Activated T-cell treated with anti-CD3 and anti-CD28 coated beads for 48 hours (primary cell): ENCODE measurements around the gene LILRB2.
"Not testable (repeated sequence)": the region's sequence is repeated elsewhere in the genome, so short reads cannot be mapped to it uniquely, and the experiment has no call there.

Source experiments
- DNase-seq: peaks from one replicate; pipeline ENCODE4 v3.0.0-alpha.2; 2020; ENCODE audit warnings: low read depth

Gene LILRB2

GRCh38 chr19:54281007-54281728 lies at the start of gene LILRB2:
Gene LILRB2 (minus strand): TSS chr19:54281110. CDS start chr19:54280496, 614 bp downstream.
- DNase-seq = no peak

DNA sequence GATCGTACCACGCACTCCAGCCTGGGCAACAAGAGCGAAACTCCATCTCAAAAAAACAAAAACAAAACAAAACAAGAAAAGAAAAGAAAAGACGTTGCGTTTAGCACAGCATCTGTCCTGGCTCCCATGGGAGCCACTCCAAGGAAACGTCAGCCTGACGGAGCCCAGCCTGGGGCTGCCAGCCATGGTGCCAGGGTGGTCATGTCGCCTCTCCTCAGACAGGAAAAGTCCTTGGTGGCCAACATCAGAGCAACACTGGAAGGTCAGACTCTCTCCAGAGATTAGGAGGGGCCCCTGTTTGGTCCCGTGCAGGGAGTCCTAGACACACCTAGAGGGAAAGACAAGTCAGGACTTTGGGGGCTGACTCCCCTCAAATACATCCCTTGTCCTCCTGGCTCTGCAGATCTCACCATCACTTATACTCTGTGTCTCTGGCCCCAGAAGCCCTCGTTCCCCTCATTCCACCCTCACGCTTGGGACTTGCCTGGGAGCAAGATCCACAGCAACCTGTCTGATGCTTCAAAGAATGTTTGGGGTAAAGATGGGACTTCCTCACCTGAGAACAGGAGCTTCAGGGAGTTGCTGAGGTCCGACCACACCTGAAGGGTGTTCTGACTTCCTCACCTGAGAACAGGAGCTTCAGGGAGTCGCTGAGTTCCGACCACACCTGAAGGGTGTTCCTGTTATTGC lies 48.7 kb upstream of the LILRB2 start:
- DNase-seq = no peak

- not testable (repeated sequence) for DNase-seq
These were observed 47.9 kb upstream of the LILRB2 start for GRCh38 chr19:54328781-54329180.

GRCh38 chr19:54325631-54326030 lies 44.7 kb upstream of the LILRB2 start:
- DNase-seq = no peak

GRCh38 chr19:54325194-54325621 lies 44.3 kb upstream of the LILRB2 start:
- peak; percentile 8 for DNase-seq

DNA sequence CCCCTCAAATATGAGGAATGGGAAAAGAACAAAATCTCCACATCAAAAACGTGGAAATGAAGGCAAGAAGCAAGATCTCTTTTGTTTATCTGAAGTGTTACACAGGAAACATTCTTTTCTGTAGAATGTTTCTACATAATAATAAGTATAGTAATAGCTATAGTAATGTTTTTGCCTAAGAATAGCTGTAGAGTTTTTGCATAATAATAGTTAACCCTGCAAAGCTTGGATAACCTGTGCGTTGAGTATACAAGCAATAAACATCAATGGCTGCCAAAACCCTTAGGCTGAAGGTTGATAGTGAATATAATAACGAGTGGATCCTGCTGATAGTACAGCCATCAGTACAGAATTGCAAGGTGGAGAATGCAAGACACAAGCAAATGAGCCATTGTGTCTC lies 43.2 kb upstream of the LILRB2 start:
- no peak for DNase-seq

DNA sequence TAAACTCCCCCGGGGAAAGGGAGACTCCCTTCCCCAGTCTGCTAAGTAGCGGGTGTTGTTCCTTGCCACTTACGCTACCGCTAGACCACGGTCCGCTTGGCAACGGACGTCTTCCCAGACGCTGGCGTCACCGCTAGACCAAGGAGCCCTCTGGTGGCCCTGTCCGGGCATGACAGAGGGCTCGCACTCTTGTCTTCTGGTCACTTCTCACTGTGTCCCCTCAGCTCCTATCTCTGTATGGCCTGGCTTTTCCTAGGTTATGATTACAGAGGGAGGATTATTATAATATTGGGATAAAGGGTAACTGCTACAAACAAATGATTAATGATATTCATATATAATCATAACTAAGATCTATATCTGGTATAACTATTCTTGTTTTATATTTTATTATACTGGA lies 42.0 kb upstream of the LILRB2 start:
- not testable (repeated sequence) for DNase-seq

DNA sequence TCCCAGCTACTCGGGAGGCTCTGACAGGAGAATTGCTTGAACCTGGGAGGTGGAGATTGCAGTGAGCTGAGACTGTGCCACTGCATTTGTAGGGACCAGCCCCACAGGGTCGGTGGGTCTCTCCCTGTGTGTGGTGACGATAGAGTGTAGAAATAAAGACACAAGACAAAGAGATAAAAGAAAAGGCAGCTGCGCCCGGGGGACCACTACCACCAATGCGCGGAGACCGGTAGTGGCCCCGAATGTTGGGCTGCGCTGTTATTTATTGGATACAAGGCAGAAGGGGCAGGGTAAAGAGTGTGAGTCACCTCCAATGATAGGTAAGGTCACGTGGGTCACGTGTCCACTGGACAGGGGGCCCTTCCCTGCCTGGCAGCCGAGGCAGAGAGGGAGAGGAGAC lies 41.4 kb upstream of the LILRB2 start:
- not testable (repeated sequence) for DNase-seq

- DNase-seq = no peak
These were observed 39.2 kb upstream of the LILRB2 start for GRCh38 chr19:54319892-54320670.

GRCh38 chr19:54319049-54319448 lies 38.1 kb upstream of the LILRB2 start:
- DNase-seq = no peak

DNA sequence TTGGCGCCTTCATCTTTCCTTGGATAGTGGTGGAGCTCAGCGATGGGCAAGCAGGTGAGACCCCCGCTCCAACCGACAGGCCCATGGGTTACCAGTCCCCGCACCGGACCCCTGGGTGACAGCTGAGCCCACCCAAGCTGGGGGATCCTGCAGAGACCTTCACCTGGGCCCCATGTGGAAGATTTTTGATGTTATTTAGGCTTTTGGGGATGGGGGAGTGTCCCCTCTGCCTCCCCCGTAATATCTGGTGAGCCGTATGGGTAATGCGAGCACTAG lies 37.0 kb upstream of the LILRB2 start:
- no peak for DNase-seq

DNA sequence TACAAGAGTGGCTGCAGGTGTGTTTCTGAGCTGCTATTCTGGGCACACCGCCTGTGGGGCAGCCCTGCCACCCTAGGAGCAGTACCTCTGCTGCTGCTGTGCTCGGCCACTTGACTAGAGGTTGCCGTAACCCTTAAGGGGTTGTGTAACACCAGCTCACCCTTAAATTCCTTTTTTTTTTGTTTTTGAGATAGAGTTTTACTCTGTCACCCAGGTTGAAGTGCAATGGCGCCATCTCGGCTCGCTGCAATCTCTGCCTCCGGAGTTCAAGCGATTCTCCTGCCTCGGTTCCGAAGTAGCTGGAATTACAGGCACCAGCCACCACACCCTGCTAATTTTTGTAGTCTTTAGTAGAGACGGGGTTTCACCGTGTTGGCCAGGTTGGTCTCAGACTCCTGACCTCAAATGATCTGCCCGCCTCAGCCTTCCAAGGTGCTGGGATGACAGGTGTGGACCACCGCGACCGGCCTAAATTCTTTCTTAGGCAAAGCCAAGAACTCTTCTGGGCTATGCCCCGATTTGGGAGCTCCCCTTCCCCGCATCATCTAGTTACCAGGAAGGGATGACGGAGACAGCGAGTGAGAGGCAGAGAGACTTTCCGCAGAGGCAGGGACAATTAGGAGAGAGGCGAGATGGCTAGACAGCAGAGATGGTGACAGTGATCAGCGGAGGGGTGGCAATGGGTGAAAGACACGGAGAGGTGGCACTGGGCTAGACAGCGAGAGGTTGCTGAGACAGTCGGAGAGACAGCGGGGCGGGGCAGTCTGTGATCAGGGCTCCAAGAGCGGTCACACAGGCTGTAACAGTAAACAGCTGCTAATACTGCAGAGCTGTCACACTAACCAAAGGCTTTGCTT lies 36.4 kb upstream of the LILRB2 start:
- no peak for DNase-seq

DNA sequence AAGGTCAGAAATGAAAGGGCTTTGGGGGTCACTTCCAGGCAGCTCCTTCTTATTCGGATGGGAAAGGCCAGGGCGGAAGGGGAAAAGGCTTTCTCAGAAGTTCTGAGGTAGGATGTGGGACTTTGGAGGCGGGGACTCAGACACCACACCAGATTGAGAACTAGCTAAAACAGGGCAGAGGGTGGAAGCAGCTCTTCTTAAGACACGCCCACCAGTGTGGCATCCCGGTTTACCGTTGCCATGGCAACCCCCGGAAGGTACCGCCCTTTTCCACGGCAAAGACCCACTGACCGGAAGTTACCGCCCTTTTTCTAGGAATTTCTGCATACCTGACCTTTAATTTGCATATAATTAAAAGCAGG lies 35.8 kb upstream of the LILRB2 start:
- no peak for DNase-seq

GRCh38 chr19:54315956-54316355 lies 35.0 kb upstream of the LILRB2 start:
- no peak for DNase-seq

- DNase-seq = no peak
These were observed 31.8 kb upstream of the LILRB2 start, which contains the start of gene LILRA5 for GRCh38 chr19:54312436-54313377. Gene LILRA5 (minus strand): TSS chr19:54313166. CDS start chr19:54313019, 147 bp downstream.

DNA sequence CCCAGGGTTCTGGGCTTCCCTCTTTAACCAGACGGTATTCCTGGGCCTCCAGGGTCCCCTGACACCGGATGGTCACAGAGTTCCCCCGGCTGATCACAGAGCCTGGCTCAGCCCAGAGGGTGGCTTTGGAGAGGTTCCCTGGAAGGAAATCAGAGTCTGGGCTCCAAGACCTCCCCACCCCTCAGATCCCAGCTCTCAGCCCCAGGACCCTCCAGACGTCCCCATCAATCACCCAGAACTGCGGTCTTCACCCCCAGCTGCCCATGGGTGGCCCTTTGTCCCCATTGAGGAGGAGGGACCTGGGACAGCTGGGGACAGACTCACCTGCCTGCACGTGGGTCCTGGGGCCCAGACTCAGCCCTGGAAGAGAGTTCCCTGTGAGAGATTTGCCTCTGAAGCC lies 31.1 kb upstream of the LILRB2 start:
- no peak for DNase-seq

GRCh38 chr19:54311486-54311885 lies 30.6 kb upstream of the LILRB2 start:
- no peak for DNase-seq

GRCh38 chr19:54310543-54310942 lies 29.6 kb upstream of the LILRB2 start:
- no peak for DNase-seq

GRCh38 chr19:54309811-54310210 lies 28.9 kb upstream of the LILRB2 start:
- no peak for DNase-seq

GRCh38 chr19:54307389-54308020 lies 26.6 kb upstream of the LILRB2 start:
- DNase-seq = no peak
